ENCODE results near the gene NPEPL1. TPM values are rescaled to one million over a fixed set of nuclear protein-coding genes. Genes with fewer than 3 reads are reported as not detected.

Gene NPEPL1
- total RNA-seq, 1 donor from 2014 or later: 26.4 TPM

- DNase-seq (no peak), ATAC-seq (no peak)
- intact Hi-C loops (cut with micrococcal nuclease): no loop called here
Observed at GRCh38 chr20:58697201-58697866, 4.7 kb downstream of the NPEPL1 start.

GRCh38 chr20:58697867-58698703 is 5.5 kb downstream of the NPEPL1 start:
- DNase-seq (no peak), ATAC-seq (no peak)
- intact Hi-C loops (cut with micrococcal nuclease): no loop called here

- ATAC-seq (peak; percentile 60), DNase-seq (peak; percentile 50)
- intact Hi-C loops (cut with micrococcal nuclease): no loop called here
Observed at GRCh38 chr20:58698741-58699622, 6.4 kb downstream of the NPEPL1 start.

- ATAC-seq (peak; percentile 14), DNase-seq (no peak)
- intact Hi-C loops (cut with micrococcal nuclease): no loop called here
Observed at GRCh38 chr20:58699623-58700107, 7.1 kb downstream of the NPEPL1 start.

- DNase-seq: no peak
- ATAC-seq: no peak
- intact Hi-C loops (cut with micrococcal nuclease): no loop called here
Observed at GRCh38 chr20:58700121-58700821, 7.7 kb downstream of the NPEPL1 start.

- no peak for ATAC-seq
- intact Hi-C loops (cut with micrococcal nuclease): no loop called here
- no peak for DNase-seq
Observed at GRCh38 chr20:58700823-58701222, 8.2 kb downstream of the NPEPL1 start.

GRCh38 chr20:58701431-58702160 is 9.0 kb downstream of the NPEPL1 start:
- DNase-seq (no peak), ATAC-seq (no peak)
- intact Hi-C loops (cut with micrococcal nuclease): no loop called here

- no peak for DNase-seq
- intact Hi-C loops (cut with micrococcal nuclease): no loop called here
- ATAC-seq: no peak
Observed at GRCh38 chr20:58702161-58702510, 9.5 kb downstream of the NPEPL1 start.

GRCh38 chr20:58702859-58703648 is 10.5 kb downstream of the NPEPL1 start:
- DNase-seq (no peak), ATAC-seq (no peak)
- intact Hi-C loops (cut with micrococcal nuclease): no loop called here

GRCh38 chr20:58703765-58704371 is 11.3 kb downstream of the NPEPL1 start:
- no peak for DNase-seq
- no peak for ATAC-seq
- intact Hi-C loops (cut with micrococcal nuclease): no loop called here

GRCh38 chr20:58705208-58705926 is 12.8 kb downstream of the NPEPL1 start:
- ATAC-seq: no peak
- no peak for DNase-seq
- intact Hi-C loops (cut with micrococcal nuclease): no loop called here

- no peak for ATAC-seq
- peak; percentile 13 for DNase-seq
- intact Hi-C loops (cut with micrococcal nuclease): no loop called here
Observed at GRCh38 chr20:58706150-58706892, 13.7 kb downstream of the NPEPL1 start.

- intact Hi-C loops (cut with micrococcal nuclease): no loop called here
- DNase-seq (no peak), ATAC-seq (no peak)
Observed at GRCh38 chr20:58706975-58707681, 14.5 kb downstream of the NPEPL1 start.

- no peak for ATAC-seq
- DNase-seq: no peak
- intact Hi-C loops (cut with micrococcal nuclease): no loop called here
Observed at GRCh38 chr20:58707770-58708169, 15.2 kb downstream of the NPEPL1 start.

- ATAC-seq (no peak), DNase-seq (no peak)
- intact Hi-C loops (cut with micrococcal nuclease): no loop called here
Observed at GRCh38 chr20:58708246-58708931, 15.8 kb downstream of the NPEPL1 start.

Data from left ventricle myocardium superior (tissue), 1 donor.